ENCODE results near the gene ARHGAP22.
A peak's percentile ranks its signal among the peaks of the same experiment; 100 is the strongest.

GRCh38 chr10:48526846-48527505 lies 77.9 kb downstream of the ARHGAP22 start:
- TF ChIP-seq EZH2 (IDR thresholded peaks at IDR 0.05; ENCODE audit: borderline replicate concordance, insufficient read depth, low read length, poor library complexity, severe bottlenecking) (peak; percentile 50), CTCF (IDR thresholded peaks at IDR 0.05; ENCODE audit: poor library complexity, severe bottlenecking) (no peak)

Data from neural cell (in vitro differentiated cells).